ENCODE results near the gene APMAP.

Gene APMAP

DNA sequence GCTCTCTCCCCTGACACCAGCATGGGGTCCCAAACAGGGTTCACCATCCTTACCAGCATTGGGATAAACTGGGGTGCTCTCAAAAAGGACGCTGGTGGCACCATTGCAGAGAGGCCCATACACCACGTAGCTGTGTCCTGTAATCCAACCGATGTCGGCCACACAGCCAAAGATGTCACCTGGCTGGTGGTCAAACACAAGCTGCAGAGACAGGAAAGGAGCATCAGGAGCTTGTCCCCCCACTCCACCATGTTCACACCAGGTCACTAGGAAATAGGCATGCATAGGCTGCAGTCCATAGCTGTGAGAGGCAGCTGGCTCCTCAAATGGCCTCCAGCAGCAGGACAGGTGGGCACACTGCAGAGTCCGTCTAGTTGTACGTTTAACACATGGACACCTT lies 28.8 kb upstream of the APMAP start:
- Histone ChIP-seq H3K27ac (ENCODE audit: low read length) (no peak overlapping the region), H3K27me3 (ENCODE audit: control insufficient read depth, insufficient read depth, low read length) (no peaks in the 10 kb centered on the region), H3K4me1 (ENCODE audit: control insufficient read depth, low read depth, low read length) (peaks cover 3% of the 10 kb centered on the region)

DNA sequence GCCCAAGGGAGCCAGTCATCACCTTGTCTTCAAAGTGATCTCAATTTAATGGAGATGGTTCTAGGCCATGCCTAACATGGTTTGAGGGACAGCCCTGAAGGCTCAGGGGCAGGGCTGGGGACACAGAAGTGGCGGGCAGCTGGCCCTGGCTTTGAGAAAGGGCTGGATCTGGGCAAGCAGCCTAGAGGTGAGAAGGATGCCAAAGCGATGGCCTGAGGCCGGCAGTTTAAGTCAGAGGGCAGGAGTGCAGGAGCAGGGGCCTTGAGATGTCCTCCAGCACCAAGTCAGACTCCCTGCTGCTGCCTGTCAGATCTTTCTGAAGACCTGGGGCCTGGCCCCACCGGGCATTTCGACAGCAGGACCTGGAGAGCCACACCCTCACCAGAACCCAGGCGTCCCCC lies 28.4 kb upstream of the APMAP start:
- Histone ChIP-seq H3K4me3 (ENCODE audit: low read length) (no peak overlapping the region), H3K27me3 (ENCODE audit: control insufficient read depth, insufficient read depth, low read length) (no peaks in the 10 kb centered on the region), H3K36me3 (ENCODE audit: control insufficient read depth, low read depth, low read length) (no peaks in the 10 kb centered on the region), H3K9ac (ENCODE audit: low read length) (no peak overlapping the region), H3K9me3 (ENCODE audit: control insufficient read depth, low read depth, low read length) (no peaks in the 10 kb centered on the region), H3K27ac (ENCODE audit: low read length) (no peak overlapping the region), H3K4me1 (ENCODE audit: control insufficient read depth, low read depth, low read length) (peaks cover 3% of the 10 kb centered on the region)

More for the DNA sequence above, 28.8 kb upstream of the APMAP start:
- no peak overlapping the region for H3K4me3 ChIP-seq (ENCODE audit: low read length)
- no peak overlapping the region for H3K9ac ChIP-seq (ENCODE audit: low read length)
- no peaks in the 10 kb centered on the region for H3K36me3 ChIP-seq (ENCODE audit: control insufficient read depth, low read depth, low read length)
- no peaks in the 10 kb centered on the region for H3K9me3 ChIP-seq (ENCODE audit: control insufficient read depth, low read depth, low read length)

DNA sequence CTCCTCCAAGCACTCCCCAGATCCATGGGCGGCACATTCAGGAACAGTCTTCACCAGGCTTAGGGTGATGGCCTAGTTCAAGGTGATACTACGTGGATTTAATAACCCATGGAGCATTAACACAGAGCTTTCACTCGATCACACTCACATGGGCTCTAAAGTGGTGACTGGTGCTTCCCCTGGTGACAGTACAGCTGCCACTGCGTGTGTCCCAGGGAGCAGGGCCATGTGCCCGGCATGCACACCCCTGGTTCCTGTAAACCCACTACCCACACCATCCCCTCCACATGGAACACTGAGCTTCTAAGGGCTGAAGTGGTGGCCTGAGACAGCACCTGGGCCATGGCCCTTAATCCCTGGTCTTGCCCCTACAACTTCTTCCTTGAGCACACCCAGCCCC lies 27.8 kb upstream of the APMAP start:
- H3K27ac ChIP-seq (ENCODE audit: low read length): no peak overlapping the region
- H3K36me3 ChIP-seq (ENCODE audit: control insufficient read depth, low read depth, low read length): no peaks in the 10 kb centered on the region
- H3K9ac ChIP-seq (ENCODE audit: low read length): no peak overlapping the region
- no peak overlapping the region for H3K4me3 ChIP-seq (ENCODE audit: low read length)
- no peaks in the 10 kb centered on the region for H3K27me3 ChIP-seq (ENCODE audit: control insufficient read depth, insufficient read depth, low read length)
- peaks cover 3% of the 10 kb centered on the region for H3K4me1 ChIP-seq (ENCODE audit: control insufficient read depth, low read depth, low read length)
- H3K9me3 ChIP-seq (ENCODE audit: control insufficient read depth, low read depth, low read length): no peaks in the 10 kb centered on the region

DNA sequence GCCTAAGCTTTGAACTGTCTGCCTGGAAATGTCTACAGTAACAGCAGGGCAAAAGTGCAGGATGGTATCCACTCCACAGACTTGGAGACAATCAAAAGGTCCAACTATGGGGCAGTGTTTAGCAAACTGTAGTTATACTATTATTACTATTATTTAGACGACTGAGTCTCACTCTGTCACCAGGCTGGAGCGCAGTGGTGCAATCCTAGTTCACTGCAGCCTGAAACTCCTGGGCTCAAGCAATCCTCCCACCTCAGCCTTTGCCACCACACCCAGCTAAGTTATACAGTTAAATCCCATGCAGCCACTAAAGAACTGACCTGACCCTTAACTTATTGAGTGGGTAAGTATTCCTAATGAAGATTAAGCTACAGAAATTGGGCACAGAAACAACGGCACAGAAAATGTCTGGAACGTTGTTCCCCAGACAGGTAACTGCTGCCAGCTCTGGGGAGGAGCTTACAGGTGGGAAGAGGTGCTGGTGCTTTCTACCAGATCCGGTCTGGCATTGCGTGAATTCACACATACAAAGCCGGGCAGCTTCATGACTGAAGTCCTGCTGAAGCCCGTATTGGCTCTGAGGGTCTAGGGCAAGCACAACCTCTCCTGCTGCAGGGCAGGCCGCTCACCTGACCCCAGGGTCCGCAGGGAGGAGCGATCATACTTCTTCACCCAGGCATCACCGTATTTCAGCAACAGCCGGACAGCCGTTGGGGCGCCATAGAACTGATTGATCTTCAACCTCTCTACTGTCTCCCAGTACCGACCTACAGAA lies 27.0 kb upstream of the APMAP start:
- Histone ChIP-seq H3K9ac (ENCODE audit: low read length) (no peak overlapping the region), H3K4me3 (ENCODE audit: low read length) (no peak overlapping the region), H3K4me1 (ENCODE audit: control insufficient read depth, low read depth, low read length) (peaks cover 3% of the 10 kb centered on the region), H3K36me3 (ENCODE audit: control insufficient read depth, low read depth, low read length) (no peaks in the 10 kb centered on the region), H3K9me3 (ENCODE audit: control insufficient read depth, low read depth, low read length) (no peaks in the 10 kb centered on the region), H3K27me3 (ENCODE audit: control insufficient read depth, insufficient read depth, low read length) (no peaks in the 10 kb centered on the region), H3K27ac (ENCODE audit: low read length) (no peak overlapping the region)

DNA sequence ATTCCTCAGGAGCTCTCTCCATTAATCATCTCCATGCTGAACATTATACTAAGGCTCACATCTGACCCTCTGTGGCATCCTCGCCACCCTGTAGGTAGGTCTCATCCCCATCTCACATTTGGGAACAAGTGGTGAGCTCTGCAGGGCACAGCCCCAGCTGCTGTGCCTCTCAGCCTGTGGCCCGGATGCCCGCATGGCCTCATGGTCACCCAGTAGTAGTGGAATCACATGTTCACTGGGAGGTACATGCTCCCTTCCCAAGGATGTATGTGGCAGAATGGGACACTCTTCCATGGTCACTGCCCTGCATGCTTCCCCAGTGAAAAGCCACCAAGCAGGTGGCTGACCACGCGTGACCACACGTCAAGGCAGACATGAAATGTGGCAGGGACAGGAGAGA lies 26.3 kb upstream of the APMAP start:
- H3K36me3 ChIP-seq (ENCODE audit: control insufficient read depth, low read depth, low read length): no peaks in the 10 kb centered on the region
- no peak overlapping the region for H3K4me3 ChIP-seq (ENCODE audit: low read length)
- no peaks in the 10 kb centered on the region for H3K9me3 ChIP-seq (ENCODE audit: control insufficient read depth, low read depth, low read length)
- no peak overlapping the region for H3K9ac ChIP-seq (ENCODE audit: low read length)
- H3K4me1 ChIP-seq (ENCODE audit: control insufficient read depth, low read depth, low read length): peaks cover 3% of the 10 kb centered on the region
- no peaks in the 10 kb centered on the region for H3K27me3 ChIP-seq (ENCODE audit: control insufficient read depth, insufficient read depth, low read length)
- no peak overlapping the region for H3K27ac ChIP-seq (ENCODE audit: low read length)

DNA sequence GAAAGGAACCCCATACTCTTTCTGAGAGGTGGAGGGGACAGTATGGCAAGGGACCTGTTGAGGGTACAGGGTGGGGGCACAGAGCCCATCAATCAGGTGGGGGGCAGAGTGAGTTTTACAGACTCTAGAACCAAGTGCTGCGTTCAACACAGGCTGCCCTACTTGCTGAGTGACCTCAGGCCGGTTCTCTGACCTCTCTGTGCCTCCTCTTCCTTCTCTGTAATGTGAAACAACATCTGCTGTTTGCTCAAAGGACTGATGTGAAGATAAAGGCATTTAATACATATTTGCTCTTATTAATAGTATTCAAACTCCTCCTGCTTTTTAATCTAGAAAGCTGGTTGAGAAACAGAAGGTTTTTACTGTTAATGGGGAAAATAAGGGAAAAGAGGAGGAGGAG lies 25.9 kb upstream of the APMAP start:
- H3K27ac ChIP-seq (ENCODE audit: low read length): no peak overlapping the region
- no peaks in the 10 kb centered on the region for H3K27me3 ChIP-seq (ENCODE audit: control insufficient read depth, insufficient read depth, low read length)
- H3K9ac ChIP-seq (ENCODE audit: low read length): no peak overlapping the region
- no peak overlapping the region for H3K4me3 ChIP-seq (ENCODE audit: low read length)
- H3K4me1 ChIP-seq (ENCODE audit: control insufficient read depth, low read depth, low read length): peaks cover 3% of the 10 kb centered on the region
- no peaks in the 10 kb centered on the region for H3K9me3 ChIP-seq (ENCODE audit: control insufficient read depth, low read depth, low read length)
- no peaks in the 10 kb centered on the region for H3K36me3 ChIP-seq (ENCODE audit: control insufficient read depth, low read depth, low read length)

DNA sequence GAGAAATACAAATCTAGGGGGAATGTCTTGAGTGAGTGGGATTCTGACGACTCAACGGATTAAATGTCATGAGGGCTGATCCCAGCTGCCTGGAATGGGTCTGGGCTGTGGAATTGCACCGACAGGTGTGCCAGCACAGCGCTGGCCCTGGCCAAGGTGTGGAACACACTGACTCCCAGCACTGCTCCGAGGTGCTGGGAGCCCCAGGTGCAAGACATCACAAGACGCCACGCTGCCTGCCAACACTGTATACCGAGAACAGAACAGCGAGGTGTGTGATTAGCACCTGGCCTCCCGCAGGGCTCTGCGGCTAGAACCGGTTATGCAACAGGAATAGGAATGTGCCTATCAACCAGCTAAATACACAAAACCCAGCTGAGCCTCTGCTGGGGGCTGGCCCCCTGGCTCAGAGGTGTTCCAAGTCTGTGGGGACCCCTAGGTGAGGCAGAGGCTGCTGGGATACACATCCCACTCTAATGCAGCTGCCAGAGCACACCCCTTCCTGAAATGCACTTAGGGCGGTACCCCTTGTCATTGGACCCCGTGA lies 24.8 kb upstream of the APMAP start:
- H3K4me1 ChIP-seq (ENCODE audit: control insufficient read depth, low read depth, low read length): peaks cover 3% of the 10 kb centered on the region
- H3K27me3 ChIP-seq (ENCODE audit: control insufficient read depth, insufficient read depth, low read length): no peaks in the 10 kb centered on the region

DNA sequence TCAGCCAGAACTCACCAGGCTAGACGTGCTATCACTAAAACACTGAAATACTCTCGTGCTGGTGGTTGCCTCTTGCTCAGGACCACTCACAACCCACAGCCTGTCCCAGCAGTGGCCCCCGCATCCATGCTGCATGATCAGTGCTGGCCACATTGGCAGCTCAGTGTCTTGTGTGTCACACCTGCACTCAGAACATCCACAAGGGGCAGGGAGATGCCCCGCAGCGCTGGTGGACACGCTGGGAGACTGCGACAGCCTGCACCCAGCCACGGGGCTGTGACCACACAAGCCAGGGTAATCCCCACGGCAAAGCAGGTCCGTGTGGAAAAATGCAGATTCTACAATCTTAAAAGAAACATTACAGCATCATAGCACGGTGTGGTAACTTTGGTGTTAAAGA lies 23.9 kb upstream of the APMAP start:
- H3K9ac ChIP-seq (ENCODE audit: low read length): no peak overlapping the region
- no peak overlapping the region for H3K4me3 ChIP-seq (ENCODE audit: low read length)
- no peaks in the 10 kb centered on the region for H3K27me3 ChIP-seq (ENCODE audit: control insufficient read depth, insufficient read depth, low read length)
- no peaks in the 10 kb centered on the region for H3K36me3 ChIP-seq (ENCODE audit: control insufficient read depth, low read depth, low read length)
- no peaks in the 10 kb centered on the region for H3K9me3 ChIP-seq (ENCODE audit: control insufficient read depth, low read depth, low read length)
- H3K4me1 ChIP-seq (ENCODE audit: control insufficient read depth, low read depth, low read length): peaks cover 3% of the 10 kb centered on the region
- no peak overlapping the region for H3K27ac ChIP-seq (ENCODE audit: low read length)

More for the DNA sequence above, 24.8 kb upstream of the APMAP start:
- H3K4me3 ChIP-seq (ENCODE audit: low read length): no peak overlapping the region
- no peak overlapping the region for H3K27ac ChIP-seq (ENCODE audit: low read length)
- H3K9me3 ChIP-seq (ENCODE audit: control insufficient read depth, low read depth, low read length): no peaks in the 10 kb centered on the region
- no peaks in the 10 kb centered on the region for H3K36me3 ChIP-seq (ENCODE audit: control insufficient read depth, low read depth, low read length)
- H3K9ac ChIP-seq (ENCODE audit: low read length): no peak overlapping the region

DNA sequence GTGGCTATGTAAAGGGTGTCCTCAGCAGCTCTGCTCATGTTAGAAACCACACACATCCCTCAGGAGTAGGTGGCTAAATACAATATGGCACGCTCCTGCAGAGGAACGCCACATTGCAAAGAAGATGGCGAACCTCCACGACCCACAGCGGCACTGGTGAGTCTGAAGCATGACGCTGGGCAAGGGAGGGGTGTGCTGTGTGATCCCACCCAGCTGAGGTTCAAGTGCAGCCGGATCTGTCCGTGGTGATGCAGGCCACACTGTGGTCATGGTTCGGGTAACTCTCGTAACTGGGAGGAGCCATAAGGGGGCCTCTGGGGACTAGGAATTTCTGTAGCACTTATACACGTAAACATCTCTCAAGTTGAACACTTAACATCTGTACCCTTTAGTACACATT lies 23.4 kb upstream of the APMAP start:
- no peak overlapping the region for H3K27ac ChIP-seq (ENCODE audit: low read length)
- H3K27me3 ChIP-seq (ENCODE audit: control insufficient read depth, insufficient read depth, low read length): no peaks in the 10 kb centered on the region
- no peak overlapping the region for H3K4me3 ChIP-seq (ENCODE audit: low read length)
- no peaks in the 10 kb centered on the region for H3K36me3 ChIP-seq (ENCODE audit: control insufficient read depth, low read depth, low read length)
- no peak overlapping the region for H3K9ac ChIP-seq (ENCODE audit: low read length)
- peaks cover 3% of the 10 kb centered on the region for H3K4me1 ChIP-seq (ENCODE audit: control insufficient read depth, low read depth, low read length)
- H3K9me3 ChIP-seq (ENCODE audit: control insufficient read depth, low read depth, low read length): no peaks in the 10 kb centered on the region

DNA sequence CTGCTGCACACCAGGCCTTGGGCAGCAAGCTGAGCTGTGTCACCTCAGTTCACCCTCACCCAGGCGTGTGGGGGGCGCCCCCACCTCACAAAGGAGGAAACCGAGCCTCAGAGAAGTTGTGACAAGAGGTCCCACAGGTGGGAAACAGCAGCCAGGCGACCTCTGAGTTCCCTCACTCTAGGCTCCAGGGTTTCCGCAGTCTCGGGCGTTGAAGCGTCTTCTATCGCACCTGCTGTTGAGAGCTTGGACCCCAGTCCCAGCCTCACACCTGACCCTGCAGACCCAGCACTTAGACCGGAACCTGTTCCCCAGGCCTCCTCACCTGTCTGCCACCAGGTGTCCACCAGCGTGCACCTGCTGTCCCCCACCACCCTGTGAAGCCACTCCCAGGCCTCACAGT lies 22.3 kb upstream of the APMAP start:
- Histone ChIP-seq H3K27me3 (ENCODE audit: control insufficient read depth, insufficient read depth, low read length) (no peaks in the 10 kb centered on the region), H3K4me3 (ENCODE audit: low read length) (no peak overlapping the region), H3K9me3 (ENCODE audit: control insufficient read depth, low read depth, low read length) (no peaks in the 10 kb centered on the region), H3K4me1 (ENCODE audit: control insufficient read depth, low read depth, low read length) (peaks cover 3% of the 10 kb centered on the region), H3K36me3 (ENCODE audit: control insufficient read depth, low read depth, low read length) (no peaks in the 10 kb centered on the region), H3K9ac (ENCODE audit: low read length) (no peak overlapping the region), H3K27ac (ENCODE audit: low read length) (no peak overlapping the region)

DNA sequence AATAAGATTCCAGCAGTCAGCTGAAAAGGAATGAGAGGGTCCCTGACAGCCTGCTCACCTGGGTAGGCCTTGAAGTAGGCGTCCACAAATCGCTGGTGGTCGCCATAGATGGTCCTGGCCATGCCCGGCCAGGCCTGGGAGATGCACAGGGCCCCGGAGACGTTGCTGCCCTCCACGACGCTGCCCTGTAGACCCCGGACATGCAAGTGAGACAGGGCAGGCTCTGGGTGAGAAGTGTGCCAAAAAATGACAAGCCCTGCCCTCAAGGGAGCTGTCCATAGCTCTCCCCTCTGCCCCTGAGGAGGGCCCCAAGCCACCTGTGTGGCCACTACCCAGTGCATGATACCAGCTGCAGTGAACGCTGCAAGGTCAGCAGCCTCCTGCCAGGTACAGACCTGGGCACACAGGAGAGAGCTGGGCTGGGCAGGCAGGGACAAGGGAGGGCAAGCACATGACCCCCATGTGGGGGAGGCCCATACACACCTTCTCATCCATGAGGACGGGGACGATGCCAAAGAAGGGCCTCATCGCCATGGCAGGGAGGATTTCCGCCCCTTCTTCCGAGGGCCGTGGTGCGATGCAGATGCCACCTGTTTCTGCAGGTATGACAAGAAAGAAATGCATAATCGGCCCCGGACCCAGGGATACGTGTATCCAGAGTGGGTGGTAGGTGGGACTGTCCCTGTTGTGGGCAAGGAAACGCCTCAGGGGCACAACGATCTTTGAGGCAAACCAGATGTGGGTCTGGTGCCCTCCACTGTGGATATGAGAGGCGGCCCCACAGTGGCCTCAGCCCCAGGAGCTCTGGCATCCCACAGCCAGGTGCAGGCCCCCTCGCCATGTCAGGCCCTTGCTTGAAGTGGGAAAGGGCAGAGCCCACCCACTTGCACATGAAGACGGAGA lies 21.2 kb upstream of the APMAP start:
- peaks cover 3% of the 10 kb centered on the region for H3K4me1 ChIP-seq (ENCODE audit: control insufficient read depth, low read depth, low read length)
- no peak overlapping the region for H3K27ac ChIP-seq (ENCODE audit: low read length)
- H3K36me3 ChIP-seq (ENCODE audit: control insufficient read depth, low read depth, low read length): no peaks in the 10 kb centered on the region

More for the DNA sequence above, 21.2 kb upstream of the APMAP start:
- Histone ChIP-seq H3K4me3 (ENCODE audit: low read length) (no peak overlapping the region), H3K27me3 (ENCODE audit: control insufficient read depth, insufficient read depth, low read length) (no peaks in the 10 kb centered on the region), H3K9ac (ENCODE audit: low read length) (no peak overlapping the region), H3K9me3 (ENCODE audit: control insufficient read depth, low read depth, low read length) (no peaks in the 10 kb centered on the region)
